Measurements from ENCODE around the gene SLC37A3.
"Not testable (repeated sequence)": the region's sequence is repeated elsewhere in the genome, so short reads cannot be mapped to it uniquely, and the experiment has no call there.

SLC37A3 gene

DNA sequence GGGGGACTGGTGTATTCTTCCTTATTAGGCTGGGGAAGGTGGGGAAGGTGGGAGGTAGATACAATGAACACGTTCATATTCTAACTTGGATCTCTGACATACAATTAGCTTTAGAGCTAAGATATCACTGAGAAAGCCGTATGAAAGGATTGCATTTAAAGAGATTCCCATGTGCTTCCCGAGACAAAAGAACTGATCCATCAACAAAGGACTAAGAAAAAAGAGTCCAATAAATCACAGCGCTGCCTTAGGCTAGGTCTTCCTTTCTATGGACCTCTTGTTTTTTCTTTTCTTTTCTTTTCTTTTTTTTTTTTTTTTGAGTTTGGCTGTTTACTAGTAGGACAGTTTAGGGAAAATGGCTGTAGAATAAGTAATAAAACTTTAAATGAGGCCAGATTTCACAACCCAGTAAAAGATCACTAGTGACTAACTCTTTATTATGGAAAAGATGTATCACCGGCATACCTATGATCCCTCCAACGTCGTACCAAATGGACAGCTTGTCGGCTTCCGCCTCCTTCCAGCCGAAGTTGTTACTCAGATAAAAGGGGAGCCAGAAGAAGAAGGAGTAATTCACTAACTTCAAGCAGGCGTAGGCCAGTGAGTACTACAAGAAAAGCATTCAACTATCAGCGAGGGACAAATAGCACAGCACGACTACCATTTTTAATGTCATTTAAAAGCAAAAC lies 50.0 kb downstream of the SLC37A3 start:
- DNase-seq (ENCODE audit: low read depth in 2 of 2): no peak

DNA sequence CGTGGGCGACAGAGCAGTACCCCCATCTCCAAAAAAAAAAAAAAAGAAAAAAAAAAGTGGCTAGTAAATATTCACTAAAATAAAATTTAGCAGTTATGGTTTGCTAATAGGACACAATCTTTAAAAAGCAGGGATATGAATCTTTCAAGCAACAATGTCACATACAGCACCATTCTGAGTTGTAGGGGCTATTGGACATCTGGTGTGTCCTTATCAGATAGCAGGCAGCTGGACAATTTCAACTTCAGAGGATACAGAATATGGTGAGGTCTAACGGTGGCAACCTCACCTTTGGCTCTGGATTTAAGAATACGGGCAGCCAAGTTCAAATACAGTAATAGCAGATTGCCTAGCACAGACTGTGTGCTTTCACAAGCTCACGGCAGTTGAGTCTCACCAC lies 51.1 kb downstream of the SLC37A3 start:
- DNase-seq (ENCODE audit: low read depth in 2 of 2): no peak

- no peak for DNase-seq (ENCODE audit: low read depth in 2 of 2)
These were observed 52.9 kb downstream of the SLC37A3 start for GRCh38 chr7:140345426-140345825.

- no peak for DNase-seq (ENCODE audit: low read depth in 2 of 2)
These were observed 55.4 kb downstream of the SLC37A3 start for GRCh38 chr7:140342727-140343514.

DNA sequence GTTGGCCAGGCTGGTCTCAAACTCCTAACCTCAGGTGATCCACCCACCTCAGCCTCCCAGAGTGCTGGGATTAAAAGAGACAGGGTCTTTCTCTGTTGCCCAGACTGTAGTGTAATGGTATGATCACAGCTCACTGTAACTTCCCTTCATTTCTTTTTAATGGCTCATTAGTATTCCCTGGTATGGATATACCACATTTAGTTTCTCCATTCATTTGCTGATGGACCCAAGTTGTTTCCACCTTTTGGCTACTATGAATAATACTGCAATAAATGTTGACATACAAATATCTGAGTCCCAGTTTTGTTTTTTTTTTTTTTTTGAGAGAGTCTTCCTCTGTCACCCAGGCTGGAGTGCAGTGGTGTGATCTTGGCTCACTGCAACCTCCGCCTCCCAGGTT lies 59.4 kb downstream of the SLC37A3 start:
- DNase-seq (ENCODE audit: low read depth in 2 of 2): not testable (repeated sequence)

DNA sequence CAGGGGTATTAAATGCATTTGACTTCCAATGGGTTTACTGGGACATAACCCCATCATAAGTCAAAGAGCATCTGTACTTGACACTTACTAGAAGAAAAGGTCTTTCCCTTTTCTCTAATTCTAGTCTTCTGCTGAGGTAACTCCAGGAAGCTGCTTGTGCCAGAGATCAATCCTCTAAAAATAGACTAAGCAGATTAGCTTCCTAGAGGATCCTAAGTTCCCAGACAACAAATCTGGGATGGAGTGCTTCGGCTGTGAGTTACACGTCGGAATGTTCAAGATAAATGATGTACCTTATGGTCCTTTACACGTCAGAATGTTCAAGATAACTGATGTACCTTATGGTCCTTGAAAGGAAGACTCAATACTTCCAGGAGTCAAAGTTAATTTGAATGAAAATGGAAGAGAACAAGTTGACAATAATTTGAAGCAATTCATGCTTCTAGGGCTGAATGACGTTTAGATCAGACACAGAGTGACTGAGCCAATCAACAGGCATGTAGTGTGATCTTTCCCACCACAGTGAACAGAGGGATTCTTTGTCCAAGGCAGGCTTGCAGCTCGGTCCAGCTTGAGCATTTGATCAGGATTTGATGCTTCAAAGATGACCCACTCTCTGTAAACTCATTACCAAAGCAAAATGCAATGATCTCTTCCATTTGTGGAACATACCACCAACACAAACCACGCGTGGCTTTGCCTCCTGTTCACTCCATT lies 63.8 kb downstream of the SLC37A3 start:
- no peak for DNase-seq (ENCODE audit: low read depth in 2 of 2)

GRCh38 chr7:140333686-140334085 lies 64.6 kb downstream of the SLC37A3 start:
- no peak for DNase-seq (ENCODE audit: low read depth in 2 of 2)

- no peak for DNase-seq (ENCODE audit: low read depth in 2 of 2)
These were observed 65.1 kb downstream of the SLC37A3 start for GRCh38 chr7:140333223-140333622.

GRCh38 chr7:140330595-140330994 lies 67.7 kb downstream of the SLC37A3 start:
- no peak for DNase-seq (ENCODE audit: low read depth in 2 of 2)

DNA sequence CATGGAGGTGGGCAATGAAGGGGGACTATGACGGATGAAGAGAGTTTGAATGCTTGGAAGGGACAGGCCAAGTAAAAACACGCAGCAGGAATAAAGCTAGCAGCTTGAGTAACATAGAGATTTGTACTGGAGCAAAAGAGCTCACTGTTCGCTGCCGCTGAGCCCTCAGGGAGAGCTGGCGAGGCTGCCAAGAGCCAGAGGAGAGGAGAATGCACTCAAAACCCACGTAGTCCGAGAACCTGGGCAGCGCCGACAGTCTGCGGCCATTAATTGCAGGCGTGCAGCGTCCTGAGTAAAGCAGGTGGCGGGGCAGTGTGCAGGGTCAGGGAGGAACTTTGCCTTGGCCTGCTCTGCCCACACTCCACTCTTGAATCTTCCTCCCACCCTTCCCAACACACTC lies 68.2 kb downstream of the SLC37A3 start:
- no peak for DNase-seq (ENCODE audit: low read depth in 2 of 2)

DNA sequence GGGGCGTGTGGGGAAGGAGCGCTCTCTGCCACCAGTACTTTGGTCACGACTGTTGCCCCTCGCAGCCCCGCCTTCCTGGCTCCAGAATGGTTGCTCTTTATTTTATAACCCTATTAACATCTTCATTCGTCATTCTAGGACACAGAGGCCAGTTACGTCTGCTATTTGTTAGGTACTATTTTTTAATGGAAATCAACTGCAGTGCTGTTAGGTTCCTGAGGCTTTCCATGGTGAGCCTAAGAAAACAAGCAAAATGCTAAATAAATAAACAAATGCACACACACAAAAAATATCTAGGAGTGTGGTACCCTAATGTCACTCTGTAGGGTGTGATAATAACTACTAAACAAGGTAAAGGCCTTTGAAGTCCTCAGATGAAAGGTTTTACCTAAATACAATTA lies 71.1 kb downstream of the SLC37A3 start:
- no peak for DNase-seq (ENCODE audit: low read depth in 2 of 2)

DNA sequence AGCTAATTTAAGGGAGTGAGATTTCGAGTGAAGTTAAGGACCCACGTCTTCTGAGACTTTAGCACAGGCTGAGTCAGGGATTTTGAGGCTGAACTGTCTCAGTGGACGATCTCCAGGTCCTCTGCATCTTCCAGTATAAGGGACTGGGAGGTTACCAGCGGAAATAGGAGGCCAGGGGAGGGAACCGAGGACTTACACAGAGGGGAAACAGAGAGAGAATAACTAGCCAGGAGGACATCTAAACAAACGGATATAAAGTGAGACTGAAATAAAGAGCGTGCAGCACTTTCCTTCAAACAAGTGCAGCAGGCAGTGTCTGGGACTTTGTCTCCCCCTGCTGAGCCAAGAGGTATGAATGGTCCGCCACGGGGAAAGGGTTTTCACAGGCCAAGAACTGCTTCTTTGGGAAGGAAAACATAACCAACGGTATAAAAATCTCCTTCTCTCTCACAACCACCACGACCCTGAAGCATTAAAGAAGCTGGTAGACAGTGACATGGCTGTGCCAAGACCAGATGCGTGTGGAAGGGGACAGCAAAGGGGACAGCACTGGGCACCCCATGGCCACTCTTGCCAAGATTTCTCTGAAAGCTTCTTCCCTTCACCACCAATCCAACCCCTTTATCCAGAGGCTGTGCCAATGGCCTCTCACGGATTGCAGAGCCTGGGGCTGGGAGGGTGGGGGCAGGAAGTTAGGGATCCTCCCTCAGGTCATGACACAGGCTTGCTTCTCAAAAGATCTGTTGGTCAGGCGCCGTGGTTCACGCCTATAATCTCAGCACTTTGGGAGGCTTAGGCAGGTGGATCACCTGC lies 72.0 kb downstream of the SLC37A3 start:
- DNase-seq (ENCODE audit: low read depth in 2 of 2): peak; percentile 16 to 27

GRCh38 chr7:140325600-140325999 lies 72.7 kb downstream of the SLC37A3 start:
- DNase-seq (ENCODE audit: low read depth in 2 of 2): no peak

DNA sequence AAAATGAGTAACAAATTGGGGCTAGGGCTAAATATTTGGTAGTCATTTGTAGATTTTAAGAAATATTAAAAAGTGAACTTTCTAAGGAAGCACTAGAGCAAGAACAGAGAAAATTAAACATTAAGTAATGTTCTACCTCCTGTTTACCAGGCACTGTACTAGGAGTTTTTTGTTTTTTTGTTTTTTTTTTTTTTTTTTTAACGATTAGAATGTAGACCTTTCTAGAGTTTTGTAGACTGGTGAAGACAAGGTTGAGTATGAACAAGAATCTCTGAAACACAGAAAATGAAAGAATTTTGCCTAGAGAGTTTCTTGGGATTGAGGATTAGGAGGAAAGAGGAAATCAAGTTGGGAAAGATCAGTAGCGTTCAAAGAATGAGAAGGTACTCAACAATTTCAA lies 73.6 kb downstream of the SLC37A3 start:
- no peak for DNase-seq (ENCODE audit: low read depth in 2 of 2)

GRCh38 chr7:140322759-140323158 lies 75.6 kb downstream of the SLC37A3 start:
- no peak for DNase-seq (ENCODE audit: low read depth in 2 of 2)

DNA sequence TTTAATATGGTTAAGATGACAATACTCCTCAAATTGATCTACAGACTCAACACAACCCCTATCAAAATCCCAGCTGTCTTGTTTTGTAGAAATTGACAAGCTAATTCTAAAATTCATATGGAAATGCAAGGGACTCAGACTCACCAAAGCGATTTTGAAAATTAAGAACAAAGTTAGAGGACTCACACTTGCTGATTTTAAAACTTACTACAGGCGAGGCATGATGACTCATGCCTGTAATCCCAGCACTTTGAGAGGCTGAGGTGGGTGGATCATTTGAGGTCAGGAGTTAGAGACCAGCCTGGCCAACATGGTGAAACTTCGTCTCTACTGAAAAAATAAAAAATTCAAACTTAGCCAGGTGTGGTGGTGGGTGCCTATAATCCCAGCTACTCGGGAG lies 78.3 kb downstream of the SLC37A3 start:
- DNase-seq (ENCODE audit: low read depth in 2 of 2): not testable (repeated sequence)

DNA sequence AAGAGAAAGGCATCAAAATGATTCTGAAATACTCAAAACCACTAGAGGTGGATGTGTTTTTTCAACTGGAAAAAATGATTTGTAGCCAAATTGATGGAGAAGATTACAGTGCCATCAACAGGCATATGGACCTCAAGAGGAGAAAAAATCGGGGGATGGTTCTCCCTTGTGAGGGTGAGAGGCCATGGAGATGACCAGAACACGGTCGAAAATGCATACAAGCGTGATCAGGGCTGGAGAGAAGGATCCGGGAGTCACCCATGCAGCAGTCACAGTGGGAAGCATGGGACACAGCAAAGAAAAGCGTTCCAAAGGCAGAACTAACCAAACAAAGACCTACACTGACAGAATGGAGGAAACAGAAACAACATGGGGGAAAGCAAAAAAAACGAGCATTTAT lies 80.3 kb downstream of the SLC37A3 start:
- DNase-seq (ENCODE audit: low read depth in 2 of 2): no peak

DNA sequence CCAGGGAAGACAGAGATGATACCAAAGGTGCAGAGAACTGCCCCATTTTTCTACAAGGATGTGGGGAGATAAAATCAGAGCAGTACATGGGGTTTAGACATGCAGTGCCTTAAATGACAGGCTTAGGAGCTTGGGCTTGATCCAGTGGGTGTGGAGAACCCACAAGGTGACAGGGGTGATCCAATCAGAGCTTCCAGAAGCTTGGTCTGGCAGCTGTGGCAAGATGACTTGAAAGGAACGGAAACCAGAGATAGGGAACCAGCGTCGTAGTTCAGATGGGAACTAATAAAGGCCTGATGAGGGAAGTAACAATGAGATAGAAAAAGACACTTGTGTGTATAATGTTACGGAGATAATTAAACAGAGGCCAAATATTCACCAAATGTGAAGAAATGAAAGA lies 80.7 kb downstream of the SLC37A3 start:
- peak in 1 of 2 donors; percentile 18 for DNase-seq (ENCODE audit: low read depth in 2 of 2)

DNA sequence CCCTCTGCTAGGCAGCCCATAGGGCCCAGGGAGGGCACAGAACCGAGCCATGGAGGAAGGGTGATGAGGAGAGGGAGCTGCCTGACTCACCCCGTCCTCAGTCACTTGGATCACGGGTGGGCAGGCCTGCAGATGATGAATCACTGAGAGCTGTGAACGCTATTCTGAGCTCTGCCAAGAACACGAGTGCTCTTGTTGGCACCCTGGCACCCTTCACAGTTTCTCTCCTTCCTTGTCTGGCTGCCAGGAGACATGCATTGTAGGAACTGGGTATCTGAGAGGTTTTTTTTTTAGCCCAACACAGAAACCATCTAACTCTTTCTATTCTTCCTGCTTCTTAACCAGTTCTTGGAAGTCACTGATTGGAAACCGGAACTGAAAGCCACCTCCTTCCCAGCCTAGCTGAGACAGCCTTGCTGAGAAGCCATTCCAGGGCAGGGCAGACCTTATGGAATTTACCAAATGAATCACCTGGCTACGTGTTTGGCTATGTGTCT lies 82.1 kb downstream of the SLC37A3 start:
- peak; percentile 12 to 17 for DNase-seq (ENCODE audit: low read depth in 2 of 2)

GRCh38 chr7:140315498-140316164 lies 82.7 kb downstream of the SLC37A3 start:
- no peak for DNase-seq (ENCODE audit: low read depth in 2 of 2)
